A549 (cell line): Measurements from ENCODE around the gene REV1.

Experiments
- CEBPB ChIP-seq, 2 experiments: fragments of >200 bp in 1 of 2; sonication (Bioruptor Twin) in 1 of 2; formaldehyde crosslinking in 1 of 2; IDR thresholded peaks; 2 replicates each; pipeline ENCODE4 v1.6.1; 2012 to 2016
- ESRRA ChIP-seq: fragments of 150-350 bp; IDR thresholded peaks from 2 replicates; pipeline ENCODE4 v1.6.1; 2014; ENCODE audit warnings: mild to moderate bottlenecking, low read length, borderline replicate concordance
- KDM1A ChIP-seq: fragments of 200-600 bp; sonication (generic); IDR thresholded peaks from 2 replicates; pipeline ENCODE4 v1.6.1; 2016; ENCODE audit warnings: low read depth, mild to moderate bottlenecking
- MYC ChIP-seq: IDR thresholded peaks from 2 replicates; pipeline ENCODE4 v1.6.1; 2012; ENCODE audit warnings: mild to moderate bottlenecking, inconsistent platforms, low read length, improper control_type of control experiment, borderline replicate concordance
- POLR2A ChIP-seq: IDR thresholded peaks from 2 replicates; pipeline ENCODE4 v1.6.1; 2012; ENCODE audit warnings: mild to moderate bottlenecking, low read length
- TF ChIP-seq, protein P1 (sequence below): fragments of >200 bp; sonication (Bioruptor Twin); formaldehyde crosslinking; IDR thresholded peaks from 3 replicates; pipeline ENCODE4 v1.5.1; 2016
- TF ChIP-seq, protein P2 (sequence below): fragments of 450-650 bp; IDR thresholded peaks from 2 replicates; pipeline ENCODE4 v1.6.1; 2014; ENCODE audit warnings: antibody characterized with exemption

- TF ChIP-seq POLR2A (no peak), ESRRA (no peak), CEBPB (IDR thresholded peaks at IDR 0.05) (no peak), MYC (no peak), KDM1A (no peak)
- TF ChIP-seq, protein P1, sequence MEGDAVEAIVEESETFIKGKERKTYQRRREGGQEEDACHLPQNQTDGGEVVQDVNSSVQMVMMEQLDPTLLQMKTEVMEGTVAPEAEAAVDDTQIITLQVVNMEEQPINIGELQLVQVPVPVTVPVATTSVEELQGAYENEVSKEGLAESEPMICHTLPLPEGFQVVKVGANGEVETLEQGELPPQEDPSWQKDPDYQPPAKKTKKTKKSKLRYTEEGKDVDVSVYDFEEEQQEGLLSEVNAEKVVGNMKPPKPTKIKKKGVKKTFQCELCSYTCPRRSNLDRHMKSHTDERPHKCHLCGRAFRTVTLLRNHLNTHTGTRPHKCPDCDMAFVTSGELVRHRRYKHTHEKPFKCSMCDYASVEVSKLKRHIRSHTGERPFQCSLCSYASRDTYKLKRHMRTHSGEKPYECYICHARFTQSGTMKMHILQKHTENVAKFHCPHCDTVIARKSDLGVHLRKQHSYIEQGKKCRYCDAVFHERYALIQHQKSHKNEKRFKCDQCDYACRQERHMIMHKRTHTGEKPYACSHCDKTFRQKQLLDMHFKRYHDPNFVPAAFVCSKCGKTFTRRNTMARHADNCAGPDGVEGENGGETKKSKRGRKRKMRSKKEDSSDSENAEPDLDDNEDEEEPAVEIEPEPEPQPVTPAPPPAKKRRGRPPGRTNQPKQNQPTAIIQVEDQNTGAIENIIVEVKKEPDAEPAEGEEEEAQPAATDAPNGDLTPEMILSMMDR = no peak
- TF ChIP-seq, protein P2, sequence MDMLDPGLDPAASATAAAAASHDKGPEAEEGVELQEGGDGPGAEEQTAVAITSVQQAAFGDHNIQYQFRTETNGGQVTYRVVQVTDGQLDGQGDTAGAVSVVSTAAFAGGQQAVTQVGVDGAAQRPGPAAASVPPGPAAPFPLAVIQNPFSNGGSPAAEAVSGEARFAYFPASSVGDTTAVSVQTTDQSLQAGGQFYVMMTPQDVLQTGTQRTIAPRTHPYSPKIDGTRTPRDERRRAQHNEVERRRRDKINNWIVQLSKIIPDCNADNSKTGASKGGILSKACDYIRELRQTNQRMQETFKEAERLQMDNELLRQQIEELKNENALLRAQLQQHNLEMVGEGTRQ = no peak
These were observed 24.5 kb upstream of the REV1 start for GRCh38 chr2:99514357-99514756.
